T47D (cell line): ENCODE results near the gene ZNF300.
A peak's percentile ranks its signal among the peaks of the same experiment; 100 is the strongest.
"Not testable (repeated sequence)": the region's sequence is repeated elsewhere in the genome, so short reads cannot be mapped to it uniquely, and the experiment has no call there.

Experiments used
- DNase-seq, 2 experiments: peaks; one replicate each; pipeline versions ENCODE4 v3.0.0 to v3.0.0-alpha.2; 2011 to 2012; ENCODE audit warnings: low read depth in 1 of 2, low spot score in 1 of 2
- JUND ChIP-seq: IDR thresholded peaks from 2 replicates; pipeline ENCODE4 v1.6.1; 2012; ENCODE audit warnings: low read depth
- in situ Hi-C: cut with HindIII; loops from 2 replicates; pipeline ENCODE4 v1.10.0; 2016; ENCODE audit warnings: low sequenced_read_pairs, low pct_unique_long_range_greater_than_20kb

ZNF300 gene

DNA sequence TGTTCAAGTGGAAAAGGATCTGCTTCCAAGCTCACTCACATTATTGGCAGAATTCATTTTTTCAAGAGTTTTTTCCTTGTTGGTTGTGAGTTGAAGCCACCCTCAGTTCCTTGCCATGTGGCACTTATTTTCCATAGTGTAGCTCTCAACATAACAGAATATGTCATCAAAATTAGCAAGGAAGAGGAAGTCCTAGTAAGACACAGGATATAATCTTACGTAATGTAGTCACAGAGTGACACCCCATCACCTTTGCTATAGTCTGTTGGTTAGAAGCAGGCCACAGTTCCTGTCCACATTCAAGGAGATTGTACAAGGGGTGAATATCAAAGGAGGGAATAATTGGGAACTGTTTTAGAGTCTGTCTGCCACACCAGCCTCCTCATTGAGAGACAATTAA, 42.7 kb downstream of the ZNF300 start:
- in situ Hi-C loops: no loop called here
- no peak for DNase-seq
- no peak for TF ChIP-seq JUND

DNA sequence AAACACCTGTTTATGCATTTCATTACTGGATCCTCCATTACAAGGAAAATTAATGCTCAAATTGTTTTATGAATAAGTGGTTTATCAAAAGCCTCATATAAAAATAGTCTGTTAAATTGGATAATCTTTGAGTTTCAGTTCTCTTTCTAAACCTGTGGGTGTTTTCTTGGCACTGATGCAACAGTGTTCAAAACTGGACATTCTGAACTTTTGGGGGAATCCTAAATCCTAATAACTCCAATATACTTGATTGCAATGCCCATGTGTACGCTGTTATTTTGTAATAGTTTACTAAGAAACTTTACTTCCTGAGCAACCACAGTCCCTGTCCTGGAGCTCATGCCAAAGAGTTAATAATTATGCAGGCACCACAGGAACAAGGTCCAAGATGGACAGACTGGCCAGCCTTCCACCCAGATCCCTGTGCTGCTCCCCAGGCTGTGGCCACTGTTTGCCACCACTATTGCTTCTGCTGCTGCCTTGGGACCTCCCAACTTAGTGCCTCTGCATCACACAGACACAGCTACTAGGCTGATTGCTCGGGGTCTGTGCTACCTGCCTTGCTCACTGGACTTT, 44.4 kb downstream of the ZNF300 start:
- in situ Hi-C loops: no loop called here
- no peak for TF ChIP-seq JUND
- DNase-seq: no peak

DNA sequence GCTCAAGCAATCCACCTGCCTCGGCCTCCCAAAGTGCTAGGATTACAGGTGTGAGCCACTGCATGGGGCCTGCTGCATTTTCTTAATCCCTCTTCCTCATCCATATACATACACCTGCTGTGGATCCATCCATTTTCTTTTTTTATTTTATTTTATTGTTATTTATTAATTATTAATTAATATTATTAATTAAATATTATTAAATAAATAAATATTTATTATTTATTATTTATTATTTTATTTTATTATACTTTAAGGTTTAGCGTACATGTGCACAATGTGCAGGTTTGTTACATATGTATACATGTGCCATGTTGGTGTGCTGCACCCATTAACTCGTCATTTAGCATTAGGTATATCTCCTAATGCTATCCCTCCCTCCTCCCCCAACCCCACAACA, 48.1 kb downstream of the ZNF300 start:
- in situ Hi-C loops, DNase-seq: not testable (repeated sequence)

DNA sequence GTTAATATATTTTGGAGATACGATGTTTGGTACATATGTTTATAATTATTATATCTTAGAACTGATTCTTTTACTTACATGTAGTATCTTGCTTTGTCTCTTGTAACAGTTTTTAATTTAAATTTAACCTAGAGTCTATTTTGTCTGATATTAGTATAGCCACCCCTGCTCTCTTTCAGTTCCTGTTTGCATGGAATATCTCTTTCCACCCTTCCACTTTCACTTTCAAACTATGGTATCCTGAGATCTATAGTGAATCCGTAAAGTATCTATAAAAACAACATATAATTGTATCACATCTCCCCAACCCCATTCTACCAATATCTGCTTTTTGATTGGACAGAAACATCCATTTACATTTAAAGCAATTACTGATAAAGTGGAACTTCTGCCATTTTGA, 51.2 kb downstream of the ZNF300 start:
- no peak for DNase-seq
- in situ Hi-C loops: no loop called here
- no peak for TF ChIP-seq JUND

DNA sequence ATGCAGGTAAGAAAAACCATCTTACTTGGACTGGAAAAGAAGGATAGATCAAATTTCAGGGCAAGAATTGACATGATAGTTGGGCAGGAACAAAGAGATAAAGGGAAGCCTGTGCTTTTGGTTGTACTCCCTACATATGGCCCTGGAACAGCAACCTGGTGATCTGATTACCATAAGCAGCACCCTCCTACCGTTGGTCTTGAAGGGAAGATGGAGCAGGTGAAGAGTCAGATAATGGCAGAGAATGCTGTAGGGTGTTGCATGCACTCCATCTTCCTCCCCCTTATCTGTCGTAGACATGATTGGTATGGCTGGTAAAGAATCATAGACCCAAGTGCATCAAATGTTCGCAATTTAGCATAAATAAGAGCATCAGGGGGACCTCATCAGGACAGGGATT, 53.7 kb downstream of the ZNF300 start:
- TF ChIP-seq JUND: no peak
- no peak for DNase-seq
- in situ Hi-C loops: no loop called here

DNA sequence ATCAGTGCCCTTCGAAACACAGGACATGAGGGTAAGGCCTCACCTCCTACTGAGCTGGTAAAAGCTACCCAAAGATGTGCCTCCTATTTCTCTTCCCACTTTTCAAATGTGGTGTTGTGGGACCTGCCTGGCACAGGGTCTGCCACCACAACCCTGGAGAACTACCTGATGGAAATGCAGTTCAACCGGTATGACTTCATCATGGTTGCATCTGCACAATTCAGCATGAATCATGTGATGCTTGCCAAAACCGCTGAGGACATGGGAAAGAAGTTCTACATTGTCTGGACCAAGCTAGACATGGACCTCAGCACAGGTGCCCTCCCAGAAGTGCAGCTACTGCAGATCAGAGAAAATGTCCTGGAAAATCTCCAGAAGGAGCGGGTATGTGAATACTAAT, 56.5 kb downstream of the ZNF300 start:
- in situ Hi-C loops: no loop called here

DNA sequence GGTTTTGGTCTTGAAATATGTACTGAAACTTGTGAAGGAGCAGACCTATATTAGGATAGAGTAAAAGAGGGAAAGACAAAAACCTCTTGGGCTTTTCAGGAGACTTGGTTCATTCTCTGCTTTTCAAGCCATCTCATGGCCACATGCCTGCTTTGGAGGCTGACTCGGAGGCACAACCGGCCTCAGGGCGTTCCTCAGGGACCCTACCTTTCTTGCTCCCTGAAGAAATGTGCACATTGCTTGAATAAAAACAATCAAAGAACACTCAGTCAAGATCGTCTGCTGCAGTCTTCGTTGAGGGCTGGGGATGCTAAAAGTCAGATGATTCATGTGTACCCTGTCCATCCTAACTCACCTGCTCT, 57.5 kb downstream of the ZNF300 start:
- in situ Hi-C loops: no loop called here
- no peak for DNase-seq
- TF ChIP-seq JUND: no peak

More for the DNA sequence above, 56.5 kb downstream of the ZNF300 start:
- peak in 1 of 2 experiments; percentile 58 for DNase-seq
- no peak for TF ChIP-seq JUND

DNA sequence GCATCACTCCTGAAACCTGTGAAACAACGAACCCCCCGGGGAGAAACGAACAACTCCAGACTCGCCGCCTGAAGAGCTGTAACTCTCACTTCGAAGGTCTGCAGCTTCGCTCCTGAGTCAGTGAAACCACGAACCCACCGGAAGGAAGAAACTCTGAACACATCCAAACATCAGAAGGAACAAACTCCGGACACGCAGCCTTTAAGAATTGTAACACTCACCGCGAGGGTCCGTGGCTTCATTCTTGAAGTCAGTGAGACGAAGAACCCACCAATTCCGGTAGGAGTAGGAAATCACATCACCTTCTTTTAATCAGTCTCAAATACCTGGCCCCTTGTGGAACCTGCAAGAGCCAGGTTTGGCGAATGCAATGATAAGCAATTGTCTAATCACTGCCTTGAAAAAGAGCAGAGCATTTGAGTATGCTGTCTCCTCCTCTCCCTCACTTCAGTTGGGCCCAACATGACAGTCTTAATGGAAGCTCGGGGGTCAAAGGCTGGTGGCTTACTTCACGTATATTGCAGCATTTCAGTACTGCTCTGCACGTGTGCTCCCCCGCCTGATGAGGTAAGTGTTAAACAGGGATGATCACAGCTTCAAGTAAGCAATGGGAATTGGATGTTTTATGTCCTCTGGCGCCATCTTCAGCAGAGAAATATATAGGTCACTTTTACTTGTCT, 58.0 kb downstream of the ZNF300 start:
- in situ Hi-C loops: no loop called here
- peak; percentile 59 to 95 for DNase-seq
- no peak for TF ChIP-seq JUND

DNA sequence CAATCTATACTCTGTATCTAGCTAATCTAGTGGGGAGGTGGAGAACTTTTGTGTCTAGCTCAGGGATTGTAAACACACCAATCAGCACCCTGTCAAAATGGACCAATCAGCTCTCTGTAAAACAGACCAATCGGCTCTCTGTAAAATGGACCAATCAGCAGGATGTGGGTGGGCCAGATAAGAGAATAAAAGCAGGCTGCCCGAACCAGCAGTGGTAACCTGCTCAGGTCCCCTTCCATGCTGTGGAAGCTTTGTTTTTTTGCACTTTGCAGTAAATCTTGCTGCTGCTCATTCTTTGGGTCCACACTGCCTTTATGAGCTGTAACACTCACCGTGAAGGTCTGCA, 58.5 kb downstream of the ZNF300 start, which contains the start of gene IRGM:
Gene IRGM (plus strand): TSS at position 214 of the 346 bp plus-strand sequence. CDS start 1,603 bp downstream, outside the sequence.
- DNase-seq, in situ Hi-C loops: not testable (repeated sequence)

DNA sequence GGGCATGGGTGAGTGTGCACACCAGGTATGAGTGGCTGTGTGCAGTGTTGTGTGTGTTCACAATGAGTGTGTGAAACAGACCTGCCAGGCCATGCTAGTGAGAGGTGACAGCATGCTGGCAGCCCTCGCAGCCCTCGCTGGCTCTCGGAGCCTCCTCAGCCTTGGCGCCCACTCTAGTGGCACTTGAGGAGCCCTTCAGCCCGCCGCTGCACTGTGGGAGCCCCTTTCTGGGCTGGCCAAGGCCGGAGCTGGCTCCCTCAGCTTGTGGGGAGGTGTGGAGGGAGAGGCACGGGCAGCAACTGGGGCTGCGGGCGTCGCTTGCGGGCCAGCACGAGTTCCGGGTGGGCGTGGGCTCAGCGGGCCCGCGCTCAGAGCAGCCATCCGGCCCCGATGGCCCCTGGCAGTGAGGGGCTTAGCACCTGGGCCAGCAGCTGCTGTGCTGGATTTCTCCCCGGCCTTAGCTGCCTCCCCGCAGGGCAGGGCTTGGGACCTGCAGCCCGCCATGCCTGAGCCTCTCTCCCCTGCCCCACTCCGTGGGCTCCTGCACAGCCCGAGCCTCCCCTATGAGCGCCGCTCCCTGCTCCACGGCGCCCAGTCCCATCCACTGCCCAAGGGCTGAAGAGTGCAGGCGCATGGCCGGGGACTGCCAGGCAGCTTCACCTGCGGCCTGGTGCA, 59.5 kb downstream of the ZNF300 start:
- DNase-seq, in situ Hi-C loops: not testable (repeated sequence)
